LNCAP (cell line): ENCODE measurements around the gene PYDC2.

Experiments
- CTCF ChIP-seq: fragments of 450-650 bp; IDR thresholded peaks from 2 replicates; pipeline ENCODE4 v1.5.1; 2017; ENCODE audit warnings: mild to moderate bottlenecking

PYDC2 gene

GRCh38 chr3:191425322-191425734 is 35.6 kb upstream of the PYDC2 start:
- TF ChIP-seq CTCF, result no peak

GRCh38 chr3:191426311-191426710 is 34.7 kb upstream of the PYDC2 start:
- TF ChIP-seq CTCF, result no peak

GRCh38 chr3:191428177-191428576 is 32.8 kb upstream of the PYDC2 start:
- no peak for TF ChIP-seq CTCF

- TF ChIP-seq CTCF, result no peak
Observed at GRCh38 chr3:191430103-191430502, 30.9 kb upstream of the PYDC2 start.

GRCh38 chr3:191431160-191431822 is 29.7 kb upstream of the PYDC2 start:
- no peak for TF ChIP-seq CTCF

- TF ChIP-seq CTCF, result no peak
Observed at GRCh38 chr3:191432162-191432561, 28.8 kb upstream of the PYDC2 start.

GRCh38 chr3:191434024-191434423 is 26.9 kb upstream of the PYDC2 start:
- TF ChIP-seq CTCF, result no peak

GRCh38 chr3:191435981-191436380 is 25.0 kb upstream of the PYDC2 start:
- TF ChIP-seq CTCF, result no peak
